Ovary (tissue), 9 donors: ENCODE data around the gene NENF. TPM values are rescaled to one million over a fixed set of nuclear protein-coding genes. Genes with fewer than 3 reads are reported as not detected.

ENCODE experiments used
- DNase-seq, 5 donors: peaks; one replicate each; pipeline ENCODE4 v3.0.0-alpha.2; 2019 to 2020
- H3K27ac ChIP-seq, 2 donors: fragments of 200-600 bp; one replicate each; pipeline versions ENCODE4 v1.5.1 to v1.8.0; 2019 to 2022
- H3K27me3 ChIP-seq: fragments of 200-600 bp; one replicate; pipeline ENCODE4 v1.8.0; 2022
- H3K36me3 ChIP-seq: fragments of 200-600 bp; sonication (generic); one replicate; pipeline ENCODE4 v1.5.1; 2019
- H3K4me1 ChIP-seq: one replicate; pipeline ENCODE4 v1.8.1; 2013; ENCODE audit warnings: mild to moderate bottlenecking, moderate library complexity; ENCODE audit not compliant: insufficient read depth
- H3K4me3 ChIP-seq: fragments of 200-600 bp; sonication (generic); one replicate; pipeline ENCODE4 v1.5.1; 2017
- H3K9me3 ChIP-seq, 2 donors: fragments of 200-600 bp in 1 of 2; sonication (generic) in 1 of 2; one replicate each; pipeline versions ENCODE4 v1.5.1 to v1.8.1; 2013 to 2019; ENCODE audit warnings: mild to moderate bottlenecking in 1 of 2, moderate library complexity in 1 of 2
- EP300 ChIP-seq: sonication (generic); formaldehyde crosslinking; IDR thresholded peaks from one replicate; pipeline ENCODE4 v1.6.1; 2017; ENCODE audit warnings: antibody characterized with exemption
- POLR2A ChIP-seq: fragments of 450-650 bp; IDR thresholded peaks from one replicate; pipeline ENCODE4 v1.6.1; 2017; ENCODE audit warnings: antibody characterized with exemption, mild to moderate bottlenecking, moderate library complexity
- WGBS, 3 donors: extraction: QIAGEN DNeasy Blood & Tissue Kit in 1 of 3; methylation state at CpG; one replicate each; pipeline versions ENCODE4 v1.1.5 to v1.1.7; 2013 to 2017; 5-methylcytosine and 5-hydroxymethylcytosine counted together
- intact Hi-C, 4 donors: fragments of 100-400 bp; cut with DNase I; formaldehyde crosslinking; loops; one replicate each; pipeline versions ENCODE4 v1.11.0 to v1.15.1; 2022 to 2023
- polyA plus RNA-seq, 2 donors: library from polyadenylated mRNA; stranded (reverse); fragments of 200-250 nt in 1 of 2; fragments of 350-450 nt in 1 of 2; fragmentation: Illumina TruSeq in 1 of 2; extraction: RNeasy Lipid Tissue Mini Kit (QIAGEN cat#74804) in 1 of 2; gene quantifications; one replicate each; pipeline ENCODE4 v1.2.3, GENCODE V29; 2013 to 2014
- total RNA-seq, 7 donors: library from RNA; depleted of rRNA in 2 of 7; stranded (reverse); fragments of >200 nt in 2 of 7; fragmentation: NEBNext Ultra II Directional in 3 of 7; extraction: Animal tissue kit (Norgen Biotek cat#: 25700) in 3 of 7; gene quantifications; one replicate each; pipeline versions ENCODE4 v1.1.0 to v1.2.4, GENCODE V29; 2016 to 2023
- TF ChIP-seq, protein P1 (sequence below), 3 donors: fragments of 450-650 bp in 2 of 3; fragments of 200-600 bp in 1 of 3; IDR thresholded peaks; one replicate each; pipeline versions ENCODE4 v1.5.1 to v1.8.0; 2016 to 2022; ENCODE audit warnings: antibody characterized with exemption in 3 of 3, mild to moderate bottlenecking in 1 of 3
- donor health status: DM: no; HTN: no; CAD: no; lungs with moderate emphysema.
- donor health status: DM: no; HTN: no; CAD: no.
- donor health status: Bipolar disorder and iron deficiency.
- donor health status: DM: yes; HTN: yes; CAD: no.
- donor health status: DM: no; HTN: no; CAD: no.
- donor health status: DM: yes; HTN: yes; CAD: no.

Gene NENF
- total and polyA plus RNA-seq, 9 donors: 84.7 to 192 (median 102) TPM

DNA sequence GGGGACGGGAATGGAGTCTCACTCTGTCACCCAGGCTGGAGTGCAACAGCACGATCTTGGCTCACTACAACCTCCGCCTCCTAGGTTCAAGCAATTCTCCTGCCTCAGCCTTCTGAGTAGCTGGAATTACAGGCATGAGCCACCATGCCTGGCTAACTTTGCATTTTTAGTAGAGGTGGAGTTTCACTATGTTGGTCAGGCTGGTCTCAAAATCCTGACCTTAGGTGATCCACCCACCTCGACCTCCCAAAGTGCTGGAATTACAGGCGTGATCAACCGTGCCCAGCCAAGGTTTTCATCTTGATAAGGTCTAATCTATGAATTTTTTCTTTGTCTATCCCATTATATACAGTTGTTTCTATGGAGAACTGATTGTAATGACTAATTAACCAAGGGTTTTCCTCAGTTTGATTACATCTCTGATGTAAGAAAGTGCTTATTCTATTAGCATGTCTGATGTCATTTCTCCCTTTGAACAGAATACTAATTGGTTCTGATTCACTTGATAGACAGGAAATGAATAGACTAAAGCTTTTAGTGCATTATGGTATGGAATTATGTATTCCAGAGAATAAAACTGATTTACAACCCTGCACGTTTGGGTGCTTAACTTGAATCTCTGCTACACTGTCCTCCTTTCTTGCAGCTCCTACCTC, 29.9 kb upstream of the NENF start:
- Histone ChIP-seq H3K9me3 (no peaks in the 10 kb centered on the region), H3K27me3 (no peaks in the 10 kb centered on the region), H3K27ac (no peak overlapping the region), H3K4me3 (no peak overlapping the region), H3K4me1 (no peaks in the 10 kb centered on the region), H3K36me3 (no peaks in the 10 kb centered on the region)
- no peak for DNase-seq
- intact Hi-C loops: no loop called here
- TF ChIP-seq EP300: no peak
- TF ChIP-seq POLR2A: no peak
- TF ChIP-seq, protein P1, sequence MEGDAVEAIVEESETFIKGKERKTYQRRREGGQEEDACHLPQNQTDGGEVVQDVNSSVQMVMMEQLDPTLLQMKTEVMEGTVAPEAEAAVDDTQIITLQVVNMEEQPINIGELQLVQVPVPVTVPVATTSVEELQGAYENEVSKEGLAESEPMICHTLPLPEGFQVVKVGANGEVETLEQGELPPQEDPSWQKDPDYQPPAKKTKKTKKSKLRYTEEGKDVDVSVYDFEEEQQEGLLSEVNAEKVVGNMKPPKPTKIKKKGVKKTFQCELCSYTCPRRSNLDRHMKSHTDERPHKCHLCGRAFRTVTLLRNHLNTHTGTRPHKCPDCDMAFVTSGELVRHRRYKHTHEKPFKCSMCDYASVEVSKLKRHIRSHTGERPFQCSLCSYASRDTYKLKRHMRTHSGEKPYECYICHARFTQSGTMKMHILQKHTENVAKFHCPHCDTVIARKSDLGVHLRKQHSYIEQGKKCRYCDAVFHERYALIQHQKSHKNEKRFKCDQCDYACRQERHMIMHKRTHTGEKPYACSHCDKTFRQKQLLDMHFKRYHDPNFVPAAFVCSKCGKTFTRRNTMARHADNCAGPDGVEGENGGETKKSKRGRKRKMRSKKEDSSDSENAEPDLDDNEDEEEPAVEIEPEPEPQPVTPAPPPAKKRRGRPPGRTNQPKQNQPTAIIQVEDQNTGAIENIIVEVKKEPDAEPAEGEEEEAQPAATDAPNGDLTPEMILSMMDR (IDR thresholded peaks at IDR 0.05): no peak
- WGBS, 3 donors: 92 to 94% (median 93%) methylated on average over 7 of the region's 7 CpGs

GRCh38 chr1:212410231-212410820, 22.4 kb upstream of the NENF start:
- 90 to 93% (median 91%) methylated on average over 8 of the region's 8 CpGs for WGBS, 3 donors
- intact Hi-C loops: no loop called here
- Histone ChIP-seq H3K27ac (no peak overlapping the region), H3K9me3 (no peaks in the 10 kb centered on the region), H3K4me1 (peaks cover 1% of the 10 kb centered on the region), H3K36me3 (no peaks in the 10 kb centered on the region), H3K27me3 (no peaks in the 10 kb centered on the region), H3K4me3 (no peak overlapping the region)
- TF ChIP-seq, protein P1 (IDR thresholded peaks at IDR 0.05): no peak
- TF ChIP-seq POLR2A (no peak), EP300 (no peak)
- no peak for DNase-seq

- DNase-seq: no peak
- Histone ChIP-seq H3K9me3 (no peaks in the 10 kb centered on the region), H3K27ac (no peak overlapping the region), H3K4me1 (peaks cover 1% of the 10 kb centered on the region), H3K36me3 (no peaks in the 10 kb centered on the region), H3K27me3 (no peaks in the 10 kb centered on the region), H3K4me3 (no peak overlapping the region)
- TF ChIP-seq, protein P1 (IDR thresholded peaks at IDR 0.05): no peak
- TF ChIP-seq POLR2A: no peak
- no peak for TF ChIP-seq EP300
- intact Hi-C loops: no loop called here
- 90 to 96% (median 96%) methylated on average over 3 of the region's 3 CpGs for WGBS, 3 donors
These were observed 20.3 kb upstream of the NENF start for GRCh38 chr1:212412374-212412773.

DNA sequence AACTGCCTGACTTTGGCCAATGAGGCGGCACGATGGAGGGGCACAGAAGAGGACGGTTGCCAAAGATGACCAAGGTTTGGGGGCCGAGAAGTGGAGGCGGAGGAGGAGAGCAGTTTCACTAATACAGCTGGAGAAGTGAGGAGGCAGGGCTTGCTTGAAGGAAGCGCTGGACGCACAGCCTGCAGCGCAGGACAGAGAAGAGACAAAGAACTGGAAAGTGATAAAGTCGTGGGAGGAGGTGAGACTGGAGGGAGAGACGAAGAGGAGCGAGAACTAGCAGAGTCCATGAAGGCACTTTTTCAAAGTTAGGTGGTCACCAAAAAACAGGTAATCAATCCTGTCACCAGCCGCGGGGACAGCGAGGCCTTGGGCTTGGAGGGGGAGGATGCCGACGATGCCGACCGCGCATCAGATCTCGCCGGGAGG, 18.8 kb upstream of the NENF start:
- H3K4me1 ChIP-seq: peaks cover 1% of the 10 kb centered on the region
- WGBS, 3 donors: 9 to 11% (median 11%) methylated on average over 21 of the region's 21 CpGs
- no peak overlapping the region for H3K27ac ChIP-seq
- peak in 1 of 5 donors; percentile 27 for DNase-seq
- TF ChIP-seq EP300 (no peak), POLR2A (no peak)
- TF ChIP-seq, protein P1 (IDR thresholded peaks at IDR 0.05): no peak
- H3K36me3 ChIP-seq: no peaks in the 10 kb centered on the region
- peak overlapping the region; percentile 79 for H3K4me3 ChIP-seq
- no peaks in the 10 kb centered on the region for H3K9me3 ChIP-seq
- intact Hi-C loops: no loop called here
- no peaks in the 10 kb centered on the region for H3K27me3 ChIP-seq
